ENCODE data around the gene KIFC1.
A peak's percentile ranks its signal among the peaks of the same experiment; 100 is the strongest.

DNA sequence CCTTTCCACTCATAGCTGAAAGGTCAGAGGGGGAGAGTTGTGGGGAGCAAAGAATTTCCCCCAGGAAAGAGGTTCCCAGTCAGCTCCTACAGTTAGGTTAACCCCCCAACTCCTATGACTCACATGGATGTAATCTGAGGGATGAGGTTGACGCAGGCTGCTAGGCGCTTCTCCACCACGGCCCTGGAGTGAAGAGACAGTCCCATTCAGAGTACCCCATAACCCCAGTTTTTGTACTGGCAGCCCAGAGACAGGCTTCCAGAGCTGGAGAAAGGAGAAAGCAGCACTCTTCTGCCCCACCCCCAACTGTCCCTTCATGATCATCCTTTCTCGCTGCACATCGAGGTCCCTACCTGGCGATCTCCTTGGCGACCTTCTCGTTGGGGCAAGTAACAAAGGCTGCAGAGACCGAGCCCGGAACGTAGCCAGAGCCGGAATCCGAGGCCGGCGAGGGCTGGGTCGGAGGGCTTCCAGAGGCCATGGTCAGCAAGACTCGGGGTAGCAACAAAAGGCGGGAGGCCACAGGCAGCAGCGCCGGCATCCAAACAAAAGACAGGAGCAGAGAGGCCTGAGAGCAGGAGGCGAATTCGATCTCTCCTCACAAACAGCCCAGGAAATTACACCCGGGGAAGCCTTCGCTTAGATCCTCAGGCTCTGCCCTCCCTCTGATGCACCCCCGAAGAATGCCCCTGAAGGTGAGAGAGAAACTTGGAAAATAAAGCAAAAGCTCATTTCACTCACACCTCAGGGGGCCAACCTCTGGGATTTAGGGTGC, 25.7 kb downstream of the KIFC1 start:
- TF ChIP-seq, protein P1, sequence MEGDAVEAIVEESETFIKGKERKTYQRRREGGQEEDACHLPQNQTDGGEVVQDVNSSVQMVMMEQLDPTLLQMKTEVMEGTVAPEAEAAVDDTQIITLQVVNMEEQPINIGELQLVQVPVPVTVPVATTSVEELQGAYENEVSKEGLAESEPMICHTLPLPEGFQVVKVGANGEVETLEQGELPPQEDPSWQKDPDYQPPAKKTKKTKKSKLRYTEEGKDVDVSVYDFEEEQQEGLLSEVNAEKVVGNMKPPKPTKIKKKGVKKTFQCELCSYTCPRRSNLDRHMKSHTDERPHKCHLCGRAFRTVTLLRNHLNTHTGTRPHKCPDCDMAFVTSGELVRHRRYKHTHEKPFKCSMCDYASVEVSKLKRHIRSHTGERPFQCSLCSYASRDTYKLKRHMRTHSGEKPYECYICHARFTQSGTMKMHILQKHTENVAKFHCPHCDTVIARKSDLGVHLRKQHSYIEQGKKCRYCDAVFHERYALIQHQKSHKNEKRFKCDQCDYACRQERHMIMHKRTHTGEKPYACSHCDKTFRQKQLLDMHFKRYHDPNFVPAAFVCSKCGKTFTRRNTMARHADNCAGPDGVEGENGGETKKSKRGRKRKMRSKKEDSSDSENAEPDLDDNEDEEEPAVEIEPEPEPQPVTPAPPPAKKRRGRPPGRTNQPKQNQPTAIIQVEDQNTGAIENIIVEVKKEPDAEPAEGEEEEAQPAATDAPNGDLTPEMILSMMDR (conservative IDR thresholded peaks at IDR 0.05; ENCODE audit: low read depth, low read length), result no peak
- TF ChIP-seq, protein P2, sequence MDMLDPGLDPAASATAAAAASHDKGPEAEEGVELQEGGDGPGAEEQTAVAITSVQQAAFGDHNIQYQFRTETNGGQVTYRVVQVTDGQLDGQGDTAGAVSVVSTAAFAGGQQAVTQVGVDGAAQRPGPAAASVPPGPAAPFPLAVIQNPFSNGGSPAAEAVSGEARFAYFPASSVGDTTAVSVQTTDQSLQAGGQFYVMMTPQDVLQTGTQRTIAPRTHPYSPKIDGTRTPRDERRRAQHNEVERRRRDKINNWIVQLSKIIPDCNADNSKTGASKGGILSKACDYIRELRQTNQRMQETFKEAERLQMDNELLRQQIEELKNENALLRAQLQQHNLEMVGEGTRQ (IDR thresholded peaks at IDR 0.05; ENCODE audit: low read depth, low read length), result no peak
- TF ChIP-seq POLR2A (IDR thresholded peaks at IDR 0.05; ENCODE audit: low read depth, low read length) (peak; percentile 91), SMC3 (IDR thresholded peaks at IDR 0.05; ENCODE audit: low read depth, low read length) (no peak), MXI1 (IDR thresholded peaks at IDR 0.05; ENCODE audit: borderline replicate concordance, low read depth, low read length) (no peak), CEBPB (IDR thresholded peaks at IDR 0.05; ENCODE audit: low read depth, low read length) (no peak), CHD1 (IDR thresholded peaks at IDR 0.05; ENCODE audit: low read depth, low read length) (no peak; the same call in 1 of the 2 replicates)
- TF ChIP-seq, protein P3, sequence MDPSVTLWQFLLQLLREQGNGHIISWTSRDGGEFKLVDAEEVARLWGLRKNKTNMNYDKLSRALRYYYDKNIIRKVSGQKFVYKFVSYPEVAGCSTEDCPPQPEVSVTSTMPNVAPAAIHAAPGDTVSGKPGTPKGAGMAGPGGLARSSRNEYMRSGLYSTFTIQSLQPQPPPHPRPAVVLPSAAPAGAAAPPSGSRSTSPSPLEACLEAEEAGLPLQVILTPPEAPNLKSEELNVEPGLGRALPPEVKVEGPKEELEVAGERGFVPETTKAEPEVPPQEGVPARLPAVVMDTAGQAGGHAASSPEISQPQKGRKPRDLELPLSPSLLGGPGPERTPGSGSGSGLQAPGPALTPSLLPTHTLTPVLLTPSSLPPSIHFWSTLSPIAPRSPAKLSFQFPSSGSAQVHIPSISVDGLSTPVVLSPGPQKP (IDR thresholded peaks at IDR 0.05; ENCODE audit: borderline replicate concordance, low read depth, low read length), result no peak
